Measurements from ENCODE around the gene MSANTD3.
A peak's percentile ranks its signal among the peaks of the same experiment; 100 is the strongest.
"Not testable (repeated sequence)": the region's sequence is repeated elsewhere in the genome, so short reads cannot be mapped to it uniquely, and the experiment has no call there.

The MSANTD3 gene, protein sequence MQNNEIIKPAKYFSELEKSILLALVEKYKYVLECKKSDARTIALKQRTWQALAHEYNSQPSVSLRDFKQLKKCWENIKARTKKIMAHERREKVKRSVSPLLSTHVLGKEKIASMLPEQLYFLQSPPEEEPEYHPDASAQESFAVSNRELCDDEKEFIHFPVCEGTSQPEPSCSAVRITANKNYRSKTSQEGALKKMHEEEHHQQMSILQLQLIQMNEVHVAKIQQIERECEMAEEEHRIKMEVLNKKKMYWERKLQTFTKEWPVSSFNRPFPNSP

GRCh38 chr9:100426530-100427365, at the start of gene MSANTD3:
Gene MSANTD3, plus strand, starts transcription at chr9:100427143. Its CDS starts 14,796 bp downstream, at chr9:100441939.
- TF ChIP-seq, protein P1, sequence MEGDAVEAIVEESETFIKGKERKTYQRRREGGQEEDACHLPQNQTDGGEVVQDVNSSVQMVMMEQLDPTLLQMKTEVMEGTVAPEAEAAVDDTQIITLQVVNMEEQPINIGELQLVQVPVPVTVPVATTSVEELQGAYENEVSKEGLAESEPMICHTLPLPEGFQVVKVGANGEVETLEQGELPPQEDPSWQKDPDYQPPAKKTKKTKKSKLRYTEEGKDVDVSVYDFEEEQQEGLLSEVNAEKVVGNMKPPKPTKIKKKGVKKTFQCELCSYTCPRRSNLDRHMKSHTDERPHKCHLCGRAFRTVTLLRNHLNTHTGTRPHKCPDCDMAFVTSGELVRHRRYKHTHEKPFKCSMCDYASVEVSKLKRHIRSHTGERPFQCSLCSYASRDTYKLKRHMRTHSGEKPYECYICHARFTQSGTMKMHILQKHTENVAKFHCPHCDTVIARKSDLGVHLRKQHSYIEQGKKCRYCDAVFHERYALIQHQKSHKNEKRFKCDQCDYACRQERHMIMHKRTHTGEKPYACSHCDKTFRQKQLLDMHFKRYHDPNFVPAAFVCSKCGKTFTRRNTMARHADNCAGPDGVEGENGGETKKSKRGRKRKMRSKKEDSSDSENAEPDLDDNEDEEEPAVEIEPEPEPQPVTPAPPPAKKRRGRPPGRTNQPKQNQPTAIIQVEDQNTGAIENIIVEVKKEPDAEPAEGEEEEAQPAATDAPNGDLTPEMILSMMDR (conservative IDR thresholded peaks at IDR 0.05; ENCODE audit: low read length): no peak
- peak within 1 kb of the TSS; percentile 77 for H3K4me3 ChIP-seq (ENCODE audit: low read length)
- DNase-seq (ENCODE audit: low read depth): peak; percentile 64

DNA sequence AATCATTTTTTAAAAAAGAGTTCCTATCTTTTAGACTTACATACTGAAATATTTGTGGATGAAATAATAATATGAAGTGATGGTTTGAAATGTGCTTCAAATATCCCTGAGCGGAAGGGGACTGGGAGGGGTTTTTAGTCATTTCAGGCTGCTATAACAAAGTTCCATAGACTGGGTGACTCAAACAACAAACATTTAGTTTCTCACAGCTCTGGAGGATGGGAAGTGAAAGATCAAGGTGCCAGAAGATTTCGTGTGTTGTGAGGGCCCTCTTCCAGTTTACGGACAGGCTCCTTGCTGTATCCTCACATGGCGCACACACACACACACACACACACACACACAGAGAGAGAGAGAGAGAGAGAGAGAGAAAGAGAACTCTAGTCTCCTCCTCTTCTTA, 47.1 kb upstream of the MSANTD3 start:
- DNase-seq (ENCODE audit: low read depth): peak; percentile 89
- no peak overlapping the region for H3K4me3 ChIP-seq (ENCODE audit: low read length)
- TF ChIP-seq, protein P1 (conservative IDR thresholded peaks at IDR 0.05; ENCODE audit: low read length): no peak

DNA sequence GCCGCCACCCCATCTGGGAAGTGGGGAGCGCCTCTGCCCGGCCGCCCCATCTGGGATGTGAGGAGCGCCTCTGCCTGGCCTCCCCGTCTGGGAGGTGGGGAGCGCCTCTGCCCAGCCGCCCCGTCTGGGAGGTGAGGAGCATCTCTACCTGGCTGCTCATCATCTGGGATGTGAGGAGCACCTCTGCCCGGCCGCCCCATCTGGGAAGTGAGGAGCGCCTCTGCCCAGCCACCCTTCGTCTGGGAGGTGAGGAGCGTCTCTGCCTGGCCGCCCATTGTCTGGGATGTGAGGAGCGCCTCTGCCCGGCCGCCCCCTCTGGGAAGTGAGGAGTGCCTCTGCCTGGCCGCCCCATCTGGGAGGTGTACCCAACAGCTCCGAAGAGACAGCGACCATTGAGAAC, 34.0 kb upstream of the MSANTD3 start:
- H3K4me3 ChIP-seq (ENCODE audit: low read length); DNase-seq (ENCODE audit: low read depth): not testable (repeated sequence)

GRCh38 chr9:100394032-100394695, 32.8 kb upstream of the MSANTD3 start:
- TF ChIP-seq, protein P1 (conservative IDR thresholded peaks at IDR 0.05; ENCODE audit: low read length): no peak
- H3K4me3 ChIP-seq (ENCODE audit: low read length): no peak overlapping the region
- DNase-seq (ENCODE audit: low read depth): peak; percentile 61

GRCh38 chr9:100394816-100395215, 32.1 kb upstream of the MSANTD3 start:
- TF ChIP-seq, protein P1 (conservative IDR thresholded peaks at IDR 0.05; ENCODE audit: low read length): no peak
- DNase-seq (ENCODE audit: low read depth): peak; percentile 59
- H3K4me3 ChIP-seq (ENCODE audit: low read length): no peak overlapping the region

DNA sequence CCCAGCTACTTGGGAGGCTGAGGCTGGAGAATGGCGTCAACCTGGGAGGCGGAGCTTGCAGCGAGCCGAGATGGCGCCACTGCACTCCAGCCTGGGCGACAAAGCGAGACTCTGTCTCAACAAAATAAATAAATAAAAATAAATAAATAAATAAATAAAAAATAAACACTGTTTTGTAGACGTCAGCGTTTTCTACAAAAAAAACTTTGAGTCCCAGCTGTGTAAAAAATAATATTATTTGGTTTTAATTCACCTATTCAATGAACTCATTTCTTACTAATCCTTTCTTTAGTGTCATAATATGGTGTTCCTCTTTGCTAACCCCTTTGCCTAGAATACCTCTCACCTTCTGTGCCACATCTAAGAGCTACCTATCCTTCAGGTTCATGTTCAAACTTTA, 30.2 kb upstream of the MSANTD3 start:
- DNase-seq (ENCODE audit: low read depth): no peak
- H3K4me3 ChIP-seq (ENCODE audit: low read length): no peak overlapping the region
- TF ChIP-seq, protein P1 (conservative IDR thresholded peaks at IDR 0.05; ENCODE audit: low read length): no peak

GRCh38 chr9:100397529-100398266, 29.2 kb upstream of the MSANTD3 start:
- DNase-seq (ENCODE audit: low read depth): no peak
- TF ChIP-seq, protein P1 (conservative IDR thresholded peaks at IDR 0.05; ENCODE audit: low read length): no peak
- no peak overlapping the region for H3K4me3 ChIP-seq (ENCODE audit: low read length)
